Lower lobe of right lung (tissue), 2 donors: Measurements from ENCODE around the gene MAPK11. TPM values are rescaled to one million over a fixed set of nuclear protein-coding genes. Genes with fewer than 3 reads are reported as not detected.

Source experiments
- ATAC-seq, 2 donors: fragments of 200-7000 bp; cut with Tn5 transposase; one replicate each; pipeline ENCODE4 v1.9.1; 2020 to 2022; ENCODE audit warnings: mild to moderate bottlenecking in 2 of 2, moderate library complexity in 2 of 2
- DNase-seq: peaks from one replicate; pipeline ENCODE4 v3.0.0-alpha.2; 2020
- H3K27ac ChIP-seq: fragments of 200-600 bp; one replicate; pipeline ENCODE4 v1.8.0; 2022
- H3K27me3 ChIP-seq: fragments of 200-600 bp; one replicate; pipeline ENCODE4 v1.8.0; 2022; ENCODE audit warnings: low read depth
- H3K36me3 ChIP-seq: fragments of 200-600 bp; one replicate; pipeline ENCODE4 v1.8.0; 2022; ENCODE audit warnings: mild to moderate bottlenecking
- H3K4me1 ChIP-seq: fragments of 200-600 bp; one replicate; pipeline ENCODE4 v1.8.0; 2022
- H3K4me3 ChIP-seq: fragments of 200-600 bp; one replicate; pipeline ENCODE4 v1.8.0; 2022; ENCODE audit warnings: mild to moderate bottlenecking
- H3K9me3 ChIP-seq: fragments of 200-600 bp; one replicate; pipeline ENCODE4 v1.8.0; 2022
- CTCF ChIP-seq: fragments of 200-600 bp; IDR thresholded peaks from one replicate; pipeline ENCODE4 v1.8.0; 2022; ENCODE audit warnings: antibody characterized with exemption, mild to moderate bottlenecking
- intact Hi-C: fragments of 100-400 bp; cut with DNase I; formaldehyde crosslinking; loops from one replicate; pipeline ENCODE4 v1.11.0; 2022
- total RNA-seq: library from RNA; stranded (reverse); fragmentation: NEBNext Ultra II Directional; extraction: Animal tissue kit (Norgen Biotek cat#: 25700); gene quantifications from one replicate; pipeline ENCODE4 v1.2.1, GENCODE V29; 2021
- donor health status: DM: no; HTN: yes; CAD: no; lungs with severe emphysema.

Gene MAPK11
- total RNA-seq, 1 donor from 2014 or later = 13.1 TPM

GRCh38 chr22:50227579-50228215, 42.5 kb downstream of the MAPK11 start:
- H3K9me3 ChIP-seq = no peaks in the 10 kb centered on the region
- H3K4me3 ChIP-seq = no peak overlapping the region
- H3K27me3 ChIP-seq = no peaks in the 10 kb centered on the region
- no peak for TF ChIP-seq CTCF
- no peaks in the 10 kb centered on the region for H3K4me1 ChIP-seq
- DNase-seq (peak; percentile 38), ATAC-seq (no peak)
- intact Hi-C loops = no loop called here
- H3K36me3 ChIP-seq = peaks cover 90% of the 10 kb centered on the region
- H3K27ac ChIP-seq = no peak overlapping the region

GRCh38 chr22:50226875-50227165, 43.4 kb downstream of the MAPK11 start:
- TF ChIP-seq CTCF = no peak
- DNase-seq = peak; percentile 39
- intact Hi-C loops = no loop called here

GRCh38 chr22:50226063-50226874, 43.9 kb downstream of the MAPK11 start:
- H3K4me1 ChIP-seq = no peaks in the 10 kb centered on the region
- peaks cover 90% of the 10 kb centered on the region for H3K36me3 ChIP-seq
- TF ChIP-seq CTCF = no peak
- no peaks in the 10 kb centered on the region for H3K9me3 ChIP-seq
- intact Hi-C loops = no loop called here
- H3K27me3 ChIP-seq = no peaks in the 10 kb centered on the region
- no peak for DNase-seq
- no peak overlapping the region for H3K4me3 ChIP-seq
- no peak for ATAC-seq
- H3K27ac ChIP-seq = no peak overlapping the region

More at GRCh38 chr22:50226875-50227165, 43.4 kb downstream of the MAPK11 start:
- Histone ChIP-seq H3K9me3 (no peaks in the 10 kb centered on the region), H3K4me3 (no peak overlapping the region), H3K27ac (no peak overlapping the region), H3K4me1 (no peaks in the 10 kb centered on the region), H3K36me3 (peaks cover 90% of the 10 kb centered on the region), H3K27me3 (no peaks in the 10 kb centered on the region)
- ATAC-seq = no peak

GRCh38 chr22:50225200-50225969, 44.8 kb downstream of the MAPK11 start:
- no peak for TF ChIP-seq CTCF
- Histone ChIP-seq H3K4me3 (no peak overlapping the region), H3K4me1 (no peaks in the 10 kb centered on the region), H3K36me3 (peaks cover 97% of the 10 kb centered on the region), H3K27me3 (no peaks in the 10 kb centered on the region), H3K27ac (no peak overlapping the region), H3K9me3 (no peaks in the 10 kb centered on the region)
- ATAC-seq (no peak), DNase-seq (no peak)
- intact Hi-C loops = no loop called here

- Histone ChIP-seq H3K4me1 (peaks cover 6% of the 10 kb centered on the region), H3K36me3 (peaks cover 90% of the 10 kb centered on the region), H3K9me3 (no peaks in the 10 kb centered on the region), H3K27ac (no peak overlapping the region), H3K27me3 (no peaks in the 10 kb centered on the region), H3K4me3 (no peak overlapping the region)
- DNase-seq (no peak), ATAC-seq (no peak)
- intact Hi-C loops = no loop called here
- no peak for TF ChIP-seq CTCF
These were observed 46.1 kb downstream of the MAPK11 start for GRCh38 chr22:50224071-50224470.
